IPS DF 6.9 (cell line): Measurements from ENCODE around the gene TSR1.

Experiments used
- DNase-seq: peaks from one replicate; pipeline ENCODE4 v3.0.0-alpha.2; 2013; ENCODE audit warnings: low read depth, low spot score
- H3K27ac ChIP-seq: one replicate; pipeline ENCODE4 v1.5.1; 2013; ENCODE audit warnings: low read length, control low read depth
- H3K27me3 ChIP-seq: 2 replicates; pipeline ENCODE4 v1.6.1; 2013; ENCODE audit warnings: mild to moderate bottlenecking, low read length; ENCODE audit not compliant: control insufficient read depth, insufficient read depth
- H3K36me3 ChIP-seq: 2 replicates; pipeline ENCODE4 v1.6.1; 2013; ENCODE audit warnings: low read length; ENCODE audit not compliant: control insufficient read depth, insufficient read depth
- H3K4me1 ChIP-seq: 2 replicates; pipeline ENCODE4 v1.6.1; 2013; ENCODE audit warnings: low read length; ENCODE audit not compliant: control insufficient read depth, insufficient read depth
- H3K4me3 ChIP-seq: 2 replicates; pipeline ENCODE4 v1.5.1; 2013; ENCODE audit warnings: mild to moderate bottlenecking, low read length
- H3K9me3 ChIP-seq: 2 replicates; pipeline ENCODE4 v1.6.1; 2013; ENCODE audit warnings: low read length, inconsistent platforms; ENCODE audit not compliant: control insufficient read depth, insufficient read depth
- WGBS: extraction: QIAGEN DNeasy Blood & Tissue Kit; methylation state at CpG from one replicate; pipeline ENCODE4 v1.1.7; 2013; ENCODE audit warnings: mixed read lengths, missing lambda C conversion rate; ENCODE audit not compliant: insufficient read length, insufficient coverage; 5-methylcytosine and 5-hydroxymethylcytosine counted together

TSR1 gene

DNA sequence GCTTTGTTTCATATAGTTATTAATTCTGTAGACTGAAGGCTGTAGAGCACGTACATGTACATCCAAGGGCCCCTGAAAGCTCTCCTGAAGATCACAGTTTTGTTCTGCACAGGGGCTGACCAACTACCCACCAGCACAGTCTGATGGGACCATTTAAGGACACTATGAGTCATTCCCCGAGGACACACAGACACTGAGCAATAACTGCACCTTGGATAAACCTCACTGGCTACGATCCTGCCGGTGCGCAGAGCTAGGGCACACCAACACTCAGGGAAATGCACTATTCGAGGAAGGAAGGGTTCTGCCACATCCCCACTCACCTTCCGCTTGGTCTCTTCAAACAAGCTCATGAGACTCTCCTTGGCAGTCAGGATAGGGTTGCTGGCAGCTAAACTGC is 53.0 kb downstream of the TSR1 start:
- H3K9me3 ChIP-seq, result no peaks in the 10 kb centered on the region
- DNase-seq, result no peak
- WGBS, result no CpG with 5 or more reads among the region's 7 CpGs
- H3K27ac ChIP-seq, result no peak overlapping the region
- H3K36me3 ChIP-seq, result peaks cover 11% of the 10 kb centered on the region; the same call in 1 of the 2 replicates
- no peaks in the 10 kb centered on the region for H3K4me1 ChIP-seq
- no peak overlapping the region for H3K4me3 ChIP-seq
- H3K27me3 ChIP-seq, result no peaks in the 10 kb centered on the region

DNA sequence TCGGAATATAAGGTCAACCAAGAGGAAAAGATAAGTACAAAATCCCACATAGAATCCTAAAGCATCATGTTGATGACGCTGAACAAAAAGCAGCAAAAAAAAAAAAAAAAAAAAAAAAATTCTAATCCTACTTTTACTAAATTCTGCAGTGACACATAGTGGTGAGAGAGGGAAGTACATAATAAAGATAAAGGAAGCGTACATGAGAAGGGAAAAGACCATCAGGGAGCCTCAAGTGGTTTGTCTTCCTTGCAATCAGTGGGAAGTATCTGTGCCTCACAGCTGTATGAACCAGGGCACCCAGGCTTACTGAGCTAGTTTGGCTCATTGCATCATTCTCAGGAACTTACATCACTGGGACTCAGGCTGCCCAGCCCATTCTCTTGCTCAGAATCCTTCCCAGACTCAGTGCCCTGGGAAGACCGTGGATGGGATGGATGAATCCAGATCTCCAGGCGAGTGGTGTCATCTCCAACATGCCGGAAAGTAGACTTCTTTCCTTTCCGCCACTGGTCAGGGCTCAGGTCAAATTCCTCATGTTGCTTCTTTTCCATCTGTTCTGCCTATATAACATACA is 53.9 kb downstream of the TSR1 start:
- peaks cover 11% of the 10 kb centered on the region; the same call in 1 of the 2 replicates for H3K36me3 ChIP-seq
- no peaks in the 10 kb centered on the region for H3K9me3 ChIP-seq
- no peaks in the 10 kb centered on the region for H3K4me1 ChIP-seq
- H3K27me3 ChIP-seq, result no peaks in the 10 kb centered on the region
- H3K4me3 ChIP-seq, result no peak overlapping the region
- DNase-seq, result peak; percentile 25
- WGBS, result no CpG with 5 or more reads among the region's 7 CpGs
- no peak overlapping the region for H3K27ac ChIP-seq

DNA sequence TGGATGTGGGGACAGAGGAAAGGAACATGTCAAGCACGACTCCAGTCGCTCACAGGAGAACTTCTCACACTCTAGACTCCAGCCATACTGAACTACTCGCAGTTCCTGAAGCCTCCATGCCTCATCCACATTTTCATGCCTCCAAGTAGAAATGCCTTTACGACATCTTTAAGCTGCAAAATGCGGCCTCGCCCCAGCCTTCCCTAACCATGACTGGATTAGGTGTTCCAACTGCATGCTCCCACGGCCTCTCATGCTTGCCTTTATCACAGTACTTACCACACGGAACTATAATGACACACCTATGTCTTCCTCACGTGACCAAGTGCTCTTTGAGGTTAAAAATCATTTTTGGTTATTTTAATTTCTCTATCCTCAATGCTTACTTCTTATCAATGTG is 56.5 kb downstream of the TSR1 start:
- no peak overlapping the region for H3K27ac ChIP-seq
- H3K9me3 ChIP-seq, result no peaks in the 10 kb centered on the region
- DNase-seq, result no peak
- no peak overlapping the region for H3K4me3 ChIP-seq
- H3K36me3 ChIP-seq, result peaks cover 11% of the 10 kb centered on the region; the same call in 1 of the 2 replicates
- WGBS, result no CpG with 5 or more reads among the region's 9 CpGs
- no peaks in the 10 kb centered on the region for H3K27me3 ChIP-seq
- H3K4me1 ChIP-seq, result no peaks in the 10 kb centered on the region

DNA sequence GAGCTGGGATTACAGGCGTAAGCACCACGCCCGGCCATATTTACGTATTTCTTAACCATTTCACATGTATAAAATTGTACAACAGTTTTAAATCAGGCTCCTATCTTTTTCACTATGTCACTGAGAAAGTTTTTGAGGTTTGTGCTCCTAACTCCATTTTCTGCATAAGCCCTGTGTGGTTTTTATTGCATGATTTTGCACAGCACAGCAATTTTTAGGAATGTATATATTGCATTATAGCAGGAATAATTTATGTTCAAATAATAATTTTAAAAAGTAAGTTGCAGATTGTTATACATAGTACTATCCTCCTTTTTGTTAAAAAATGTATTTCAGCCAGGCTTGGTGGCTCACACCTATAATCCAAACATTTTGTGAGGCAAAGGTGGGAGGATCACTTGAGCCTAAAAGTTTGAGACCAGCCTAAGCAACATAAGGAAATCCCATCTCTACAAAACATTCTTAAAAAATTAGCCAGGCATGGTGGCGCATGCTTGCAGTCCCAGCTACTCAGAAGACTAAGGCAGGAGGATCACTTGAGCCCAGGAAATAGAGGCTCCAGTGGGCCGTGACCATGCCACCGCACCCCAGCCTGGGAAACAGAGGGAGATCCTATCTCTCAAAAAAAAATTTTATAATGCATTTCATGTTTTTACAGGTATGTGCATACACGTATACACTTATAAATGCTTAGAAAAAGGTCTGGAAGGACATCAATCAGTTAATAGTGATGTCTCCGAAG is 58.7 kb downstream of the TSR1 start:
- H3K4me3 ChIP-seq, result no peak overlapping the region

DNA sequence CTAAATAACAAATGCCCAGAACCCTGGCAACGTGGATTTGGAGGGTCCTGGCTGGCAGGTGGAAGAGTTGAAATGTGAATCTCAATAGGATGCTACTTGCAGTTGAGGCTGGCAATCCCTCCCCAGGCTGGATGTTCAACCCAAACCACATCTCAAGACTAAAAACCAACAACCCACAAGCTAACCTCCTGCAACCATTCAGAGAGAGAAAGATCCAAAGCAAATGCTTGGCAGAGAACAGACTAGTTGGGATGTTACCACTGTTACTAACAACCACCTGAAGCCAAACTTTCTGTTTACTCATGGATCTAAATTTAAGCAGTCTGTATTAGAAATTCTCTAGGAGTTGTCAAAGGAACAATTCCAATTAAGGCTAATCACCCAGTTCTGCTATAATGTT is 60.5 kb downstream of the TSR1 start:
- Histone ChIP-seq H3K9me3 (no peaks in the 10 kb centered on the region), H3K27me3 (no peaks in the 10 kb centered on the region), H3K27ac (no peak overlapping the region), H3K4me3 (no peak overlapping the region), H3K4me1 (no peaks in the 10 kb centered on the region), H3K36me3 (peaks cover 4% of the 10 kb centered on the region; the same call in 1 of the 2 replicates)
- no CpG with 5 or more reads among the region's 1 CpG for WGBS
- DNase-seq, result no peak

More for the DNA sequence above, 58.7 kb downstream of the TSR1 start:
- Histone ChIP-seq H3K4me1 (no peaks in the 10 kb centered on the region), H3K27me3 (no peaks in the 10 kb centered on the region), H3K27ac (no peak overlapping the region), H3K9me3 (no peaks in the 10 kb centered on the region), H3K36me3 (peaks cover 11% of the 10 kb centered on the region; the same call in 1 of the 2 replicates)
- DNase-seq, result no peak
- WGBS, result no CpG with 5 or more reads among the region's 9 CpGs

DNA sequence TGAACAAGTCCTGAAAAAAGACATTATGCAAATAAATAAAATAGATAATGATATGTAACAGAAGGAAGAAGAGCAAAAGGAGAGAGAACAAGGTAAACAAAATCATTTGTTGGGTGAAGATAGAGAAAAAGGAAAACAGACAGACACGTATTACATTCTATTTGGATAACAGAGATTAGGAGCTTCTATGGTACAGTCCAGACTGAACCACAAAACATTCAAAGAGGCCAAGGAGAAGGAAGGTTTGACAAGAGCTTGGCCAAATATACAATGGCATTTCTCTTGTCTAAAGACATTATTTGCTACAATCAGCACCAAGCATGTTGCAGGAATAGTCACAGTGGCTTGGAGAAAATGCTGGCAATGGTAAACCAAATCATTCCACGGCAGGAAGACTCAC is 61.8 kb downstream of the TSR1 start:
- Histone ChIP-seq H3K27me3 (no peaks in the 10 kb centered on the region), H3K9me3 (no peaks in the 10 kb centered on the region), H3K27ac (no peak overlapping the region), H3K36me3 (no peaks in the 10 kb centered on the region), H3K4me1 (no peaks in the 10 kb centered on the region), H3K4me3 (no peak overlapping the region)
- WGBS, result no CpG with 5 or more reads among the region's 2 CpGs
- no peak for DNase-seq
